GM12875 (cell line): ENCODE measurements around the gene AKR1B1.

Experiments used
- H3K4me3 ChIP-seq: one replicate; pipeline ENCODE4 v1.5.1; 2011; ENCODE audit warnings: low read depth, low read length, control low read depth
- TF ChIP-seq, protein P1 (sequence below): IDR thresholded peaks from 2 replicates; pipeline ENCODE4 v1.5.1; 2011; ENCODE audit warnings: low read depth, mild to moderate bottlenecking, control low read depth, inconsistent platforms, low read length, moderate library complexity, borderline replicate concordance; ENCODE audit not compliant: insufficient read depth

AKR1B1 gene

DNA sequence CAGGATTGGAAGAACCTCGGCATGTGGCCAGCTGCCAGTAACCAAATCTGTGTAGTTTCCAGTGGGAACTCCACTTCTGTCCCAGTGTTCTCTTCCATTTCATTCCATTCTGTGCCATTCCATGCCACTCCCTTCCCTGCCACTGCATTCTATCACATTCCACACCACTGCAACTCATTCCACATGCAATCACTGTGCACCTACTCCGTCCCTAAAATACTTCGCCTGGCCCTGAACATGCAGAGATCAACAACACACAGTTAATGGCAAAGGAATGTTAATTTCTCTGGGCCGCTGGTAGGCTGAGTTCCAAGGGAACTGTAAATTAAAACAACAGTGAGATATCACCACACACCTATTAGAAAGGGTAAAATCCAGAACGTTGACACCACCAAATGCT is 64.8 kb downstream of the AKR1B1 start:
- H3K4me3 ChIP-seq: no peak overlapping the region
- TF ChIP-seq, protein P1, sequence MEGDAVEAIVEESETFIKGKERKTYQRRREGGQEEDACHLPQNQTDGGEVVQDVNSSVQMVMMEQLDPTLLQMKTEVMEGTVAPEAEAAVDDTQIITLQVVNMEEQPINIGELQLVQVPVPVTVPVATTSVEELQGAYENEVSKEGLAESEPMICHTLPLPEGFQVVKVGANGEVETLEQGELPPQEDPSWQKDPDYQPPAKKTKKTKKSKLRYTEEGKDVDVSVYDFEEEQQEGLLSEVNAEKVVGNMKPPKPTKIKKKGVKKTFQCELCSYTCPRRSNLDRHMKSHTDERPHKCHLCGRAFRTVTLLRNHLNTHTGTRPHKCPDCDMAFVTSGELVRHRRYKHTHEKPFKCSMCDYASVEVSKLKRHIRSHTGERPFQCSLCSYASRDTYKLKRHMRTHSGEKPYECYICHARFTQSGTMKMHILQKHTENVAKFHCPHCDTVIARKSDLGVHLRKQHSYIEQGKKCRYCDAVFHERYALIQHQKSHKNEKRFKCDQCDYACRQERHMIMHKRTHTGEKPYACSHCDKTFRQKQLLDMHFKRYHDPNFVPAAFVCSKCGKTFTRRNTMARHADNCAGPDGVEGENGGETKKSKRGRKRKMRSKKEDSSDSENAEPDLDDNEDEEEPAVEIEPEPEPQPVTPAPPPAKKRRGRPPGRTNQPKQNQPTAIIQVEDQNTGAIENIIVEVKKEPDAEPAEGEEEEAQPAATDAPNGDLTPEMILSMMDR: no peak
